ENCODE results near the gene SHROOM3.

Gene SHROOM3

GRCh38 chr4:76544725-76545124, 109.7 kb downstream of the SHROOM3 start:
- DNase-seq, result no peak

- peak in 1 of 3 donors; percentile 26 for DNase-seq
Measured at GRCh38 chr4:76545226-76545884, 110.3 kb downstream of the SHROOM3 start.

DNA sequence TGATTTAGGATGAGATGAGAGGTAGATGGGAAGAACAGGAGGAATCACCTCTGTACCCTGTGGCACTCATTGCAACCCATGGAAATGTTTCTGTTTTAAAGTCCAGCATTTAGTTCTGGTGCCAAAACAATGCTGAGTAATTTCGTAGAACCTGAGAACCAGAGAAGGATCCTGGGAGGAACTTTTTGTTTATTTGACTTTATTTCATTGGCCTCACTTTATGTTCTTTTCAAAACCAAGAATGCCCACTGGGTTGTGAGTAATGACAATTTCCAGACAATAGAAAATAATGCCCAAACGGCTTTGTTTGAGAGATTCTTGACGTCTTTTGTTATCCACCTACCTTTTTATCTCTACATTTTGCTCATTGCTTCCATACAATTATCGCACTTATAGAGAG, 111.3 kb downstream of the SHROOM3 start:
- DNase-seq, result no peak

DNA sequence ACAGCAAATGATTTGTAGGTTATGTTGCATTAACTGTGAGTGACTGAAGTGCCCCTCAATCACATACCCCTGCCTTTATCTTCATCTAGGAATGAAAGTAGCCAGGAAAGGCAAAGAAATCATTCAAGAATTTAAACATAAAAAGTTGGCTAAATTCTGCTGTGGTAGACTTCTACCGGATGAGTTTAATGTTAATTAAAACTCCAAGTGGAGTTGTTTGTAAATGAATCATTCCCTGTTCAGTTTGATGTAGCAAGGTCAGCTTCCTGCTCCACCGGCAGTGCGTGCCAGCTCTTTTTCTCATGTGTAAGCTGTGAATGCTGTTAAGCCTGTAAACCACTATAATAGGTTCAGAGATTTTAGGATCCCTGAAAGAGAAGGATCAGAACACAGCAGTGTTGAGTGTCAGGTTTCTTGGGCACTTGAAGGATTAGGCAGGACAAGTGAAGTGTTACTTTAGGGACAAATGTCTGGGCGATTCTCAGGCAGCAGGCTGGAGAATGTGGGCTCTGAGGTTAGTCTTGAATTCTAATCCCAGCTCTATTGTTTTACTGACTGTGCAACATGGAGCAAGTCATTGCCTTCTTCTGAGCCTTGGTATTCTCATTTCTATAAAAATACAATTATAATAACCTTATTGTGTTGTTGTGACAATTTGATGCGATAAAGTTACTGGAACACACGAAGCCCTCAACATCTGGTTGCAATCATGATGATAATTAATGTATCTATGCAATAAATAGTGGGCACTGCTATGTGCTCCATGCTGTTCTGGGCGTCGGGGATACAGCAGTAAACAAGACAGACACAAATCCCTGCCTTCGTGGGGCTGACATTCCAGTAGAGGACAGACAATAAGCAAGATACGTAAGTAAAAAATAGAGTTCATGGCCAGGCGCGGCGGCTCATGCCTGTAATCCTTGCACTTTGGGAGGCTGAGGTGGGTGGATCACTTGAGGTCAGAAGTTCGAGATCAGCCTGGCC, 112.0 kb downstream of the SHROOM3 start:
- DNase-seq, result no peak

DNA sequence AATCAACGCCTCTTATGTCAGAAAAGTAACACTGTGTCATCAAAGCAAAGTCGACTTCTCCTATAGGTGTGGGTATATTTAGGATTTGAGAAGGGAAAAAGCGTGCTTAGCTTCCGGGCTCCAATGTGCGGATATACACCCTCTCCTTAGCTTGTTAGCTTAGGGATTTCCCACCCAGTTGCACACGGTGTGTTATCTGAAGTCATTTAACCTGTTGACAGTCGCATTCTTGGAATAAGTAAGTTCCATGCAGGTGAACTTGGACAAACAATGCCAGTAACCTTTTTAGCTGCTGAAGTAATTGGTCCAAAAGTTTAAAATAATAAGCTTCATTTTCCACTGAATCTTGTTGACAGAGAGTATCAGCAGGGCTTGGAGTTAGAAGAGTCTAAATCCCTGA, 113.7 kb downstream of the SHROOM3 start:
- no peak for DNase-seq

DNA sequence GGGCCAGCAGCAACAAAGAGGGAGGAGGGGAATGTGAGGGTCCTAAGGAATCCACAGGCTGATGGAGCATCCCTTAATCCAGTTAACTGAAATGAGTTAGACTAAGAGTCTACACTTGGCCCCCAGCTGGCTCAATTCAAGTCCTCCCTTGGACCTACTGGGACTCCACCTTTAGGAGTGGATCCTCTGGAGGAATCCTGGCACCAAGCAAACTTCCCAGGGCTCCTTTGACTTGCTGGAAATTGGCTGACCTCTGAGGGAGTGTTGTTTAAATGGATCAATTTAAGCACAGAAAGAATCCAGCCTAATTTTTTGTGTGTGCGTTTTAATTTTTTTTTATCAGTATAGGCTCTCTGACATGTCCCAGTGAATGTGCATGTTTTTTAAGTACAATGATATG, 114.7 kb downstream of the SHROOM3 start:
- no peak for DNase-seq

GRCh38 chr4:76550966-76551780, 116.1 kb downstream of the SHROOM3 start:
- no peak for DNase-seq

DNA sequence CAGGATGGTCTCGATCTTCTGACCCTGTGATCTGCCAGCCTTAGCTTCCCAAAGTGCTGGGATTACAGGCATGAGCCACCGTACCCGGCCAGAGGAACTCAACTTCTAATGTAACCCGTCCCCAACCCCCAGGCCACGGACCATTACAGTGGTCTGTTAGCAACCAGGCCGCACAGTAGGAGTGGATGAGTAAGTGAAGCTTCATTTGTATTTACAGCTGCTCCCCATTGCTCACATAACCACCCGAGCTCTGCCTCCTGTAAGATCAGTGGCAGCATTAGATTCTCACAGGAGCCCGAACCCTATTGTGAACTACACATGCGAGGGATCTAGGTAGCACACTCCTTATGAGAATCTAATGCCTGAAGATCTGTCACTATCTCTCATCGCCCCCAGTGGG, 119.6 kb downstream of the SHROOM3 start:
- no peak for DNase-seq

DNA sequence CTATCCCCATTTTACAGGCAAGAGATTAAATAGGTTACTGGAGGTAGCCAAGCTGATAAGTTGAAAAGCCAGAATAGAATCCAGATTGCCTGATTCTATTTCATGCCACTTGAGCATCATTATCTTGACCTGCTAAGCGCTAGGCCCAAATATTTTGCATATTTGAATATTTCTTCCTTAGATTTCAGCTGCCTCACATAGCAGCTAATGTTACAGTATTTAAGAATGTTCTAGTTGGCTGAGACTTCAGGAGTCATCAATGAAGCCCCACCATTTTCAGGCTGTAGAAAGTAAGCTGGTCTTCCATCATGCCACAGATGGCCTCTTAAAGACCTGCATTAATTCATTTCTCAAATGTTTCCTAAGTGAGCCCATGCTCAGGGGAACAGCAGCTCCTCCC, 121.4 kb downstream of the SHROOM3 start:
- no peak for DNase-seq

- DNase-seq, result no peak
Measured at GRCh38 chr4:76558396-76559235, 123.6 kb downstream of the SHROOM3 start.

DNA sequence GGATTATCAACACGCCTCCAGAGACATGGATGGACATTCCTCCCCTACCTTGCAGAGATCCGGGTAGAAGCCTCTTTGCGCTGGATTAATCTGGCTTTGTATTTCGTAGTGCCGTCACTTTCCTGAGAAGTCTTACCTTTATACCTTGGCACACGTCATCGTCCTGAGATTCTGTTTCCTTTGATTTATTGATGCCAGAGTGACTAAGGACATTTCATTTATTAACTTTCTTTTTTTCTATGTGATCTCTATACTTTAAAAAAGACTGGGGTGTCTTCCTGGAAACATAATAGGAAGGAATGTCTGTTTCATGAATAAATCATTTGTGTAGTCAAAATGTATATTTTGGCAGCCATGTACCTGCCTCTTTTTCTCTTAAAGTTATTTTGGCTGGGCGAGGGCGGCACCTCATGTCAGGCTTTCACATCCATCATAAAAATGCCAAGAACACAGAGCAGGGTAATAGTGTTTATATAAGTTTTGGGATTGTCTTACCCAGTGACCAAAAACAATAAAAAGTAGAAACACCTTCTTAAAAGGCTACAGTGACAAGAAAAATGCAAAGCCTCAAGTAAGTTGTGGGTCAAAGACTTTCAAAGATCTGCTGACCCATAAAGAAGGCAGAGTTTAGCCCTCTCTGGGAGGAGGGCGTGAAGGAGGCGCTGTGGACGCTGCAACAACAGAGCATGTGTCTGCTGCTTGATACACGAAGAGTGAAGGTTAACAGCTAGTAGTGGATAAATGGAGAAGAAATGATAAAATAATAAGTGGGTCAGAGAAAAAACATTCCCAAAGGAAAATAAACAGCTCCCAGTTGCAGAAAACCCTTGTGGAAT, 124.4 kb downstream of the SHROOM3 start:
- DNase-seq, result no peak

DNA sequence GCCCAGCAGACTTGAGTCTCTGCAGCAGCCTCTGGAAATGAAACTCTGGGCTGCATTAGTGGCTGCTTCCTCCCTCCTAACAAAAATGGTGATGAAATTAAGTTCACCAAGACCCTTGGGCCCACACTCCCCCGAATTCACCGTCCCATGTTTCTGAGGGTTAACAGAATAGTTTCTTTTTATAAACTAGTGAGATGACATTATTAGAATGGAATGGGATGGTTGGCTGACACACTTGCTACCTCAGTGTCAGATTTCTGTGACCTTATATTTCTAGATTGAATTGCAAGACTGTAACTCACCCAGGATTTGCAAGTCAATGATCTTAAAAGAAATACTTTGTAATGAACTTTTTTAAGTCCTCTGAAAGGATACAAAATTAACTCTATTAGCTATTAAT, 127.1 kb downstream of the SHROOM3 start:
- DNase-seq, result no peak

GRCh38 chr4:76562836-76563453, 127.9 kb downstream of the SHROOM3 start:
- no peak for DNase-seq

- no peak for DNase-seq
Measured at GRCh38 chr4:76563454-76564122, 128.6 kb downstream of the SHROOM3 start.

DNA sequence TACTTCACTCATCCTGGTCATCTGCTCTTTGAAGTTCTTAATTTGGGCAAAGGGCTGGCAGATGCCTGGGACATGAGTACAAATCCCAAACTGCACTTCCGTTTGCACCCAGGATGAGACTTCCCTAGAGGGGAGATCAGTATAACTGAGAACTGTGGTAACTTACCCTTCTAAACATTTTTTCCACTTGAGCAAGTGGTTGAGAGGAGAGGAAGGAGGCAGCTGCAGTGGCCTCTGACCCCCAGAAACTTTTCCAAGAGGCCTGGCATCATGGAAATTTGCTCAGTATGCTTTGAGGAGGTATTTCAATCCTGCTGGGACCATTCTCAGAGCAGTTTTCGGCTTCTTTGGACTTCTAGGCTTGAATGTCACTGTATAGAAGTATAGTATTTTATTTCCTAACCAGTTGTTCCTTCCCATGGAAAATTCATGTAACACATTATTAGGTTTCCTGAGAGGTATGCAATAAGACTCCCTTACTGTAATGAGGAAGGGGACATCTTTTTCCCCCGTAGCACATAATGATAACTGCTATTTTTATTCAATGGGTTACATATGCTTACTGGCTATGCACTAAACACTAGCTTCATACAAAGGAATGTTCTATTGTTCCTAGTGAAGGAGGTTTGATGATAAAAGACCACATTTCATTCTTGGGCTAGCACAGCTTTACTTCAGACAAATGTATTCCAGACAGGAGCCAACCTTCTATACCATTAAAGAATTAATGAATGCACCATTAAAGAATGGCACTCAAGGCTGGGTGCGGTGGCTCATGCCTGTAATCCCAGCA, 129.3 kb downstream of the SHROOM3 start:
- DNase-seq, result no peak

GRCh38 chr4:76568262-76568661, 133.2 kb downstream of the SHROOM3 start:
- DNase-seq, result no peak

GRCh38 chr4:76569225-76569624, 134.2 kb downstream of the SHROOM3 start:
- DNase-seq, result no peak

- DNase-seq, result no peak
Measured at GRCh38 chr4:76569706-76570105, 134.7 kb downstream of the SHROOM3 start.

All from suppressor macrophage treated with lipopolysaccharide for 1 hour (primary cell).